ENCODE data around the gene DIPK1C.

DNA sequence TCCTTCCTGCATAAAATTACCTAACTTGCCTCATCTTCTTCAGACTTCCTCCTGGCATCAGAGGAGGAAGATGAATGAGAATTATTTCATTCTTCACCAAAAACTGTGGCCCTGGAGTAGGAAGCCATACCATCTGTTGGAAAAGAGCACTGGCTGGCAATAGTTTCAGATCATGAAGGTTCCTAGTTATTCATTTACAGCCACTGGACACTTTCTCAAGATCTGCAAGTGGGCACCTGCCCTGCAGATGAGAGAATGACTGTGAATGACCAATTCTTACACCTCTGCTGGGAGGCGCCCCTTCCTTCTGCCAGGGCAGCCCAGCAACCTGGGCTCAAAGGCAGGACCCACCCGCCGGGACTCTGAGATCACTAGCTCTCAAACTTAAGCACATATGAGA is 13.0 kb downstream of the DIPK1C start:
- TF ChIP-seq NR3C1 (CRISPR knock-in tag; conservative IDR thresholded peaks at IDR 0.05; ENCODE audit: low read depth) (no peak), TEAD4 (CRISPR knock-in tag; IDR thresholded peaks at IDR 0.05) (no peak), FOXJ3 (CRISPR knock-in tag; IDR thresholded peaks at IDR 0.05; ENCODE audit: borderline replicate concordance) (no peak), CREB1 (CRISPR knock-in tag; IDR thresholded peaks at IDR 0.05) (no peak), ZNF219 (CRISPR knock-in tag; IDR thresholded peaks at IDR 0.05; ENCODE audit: borderline replicate concordance) (no peak)
- TF ChIP-seq, protein P1, sequence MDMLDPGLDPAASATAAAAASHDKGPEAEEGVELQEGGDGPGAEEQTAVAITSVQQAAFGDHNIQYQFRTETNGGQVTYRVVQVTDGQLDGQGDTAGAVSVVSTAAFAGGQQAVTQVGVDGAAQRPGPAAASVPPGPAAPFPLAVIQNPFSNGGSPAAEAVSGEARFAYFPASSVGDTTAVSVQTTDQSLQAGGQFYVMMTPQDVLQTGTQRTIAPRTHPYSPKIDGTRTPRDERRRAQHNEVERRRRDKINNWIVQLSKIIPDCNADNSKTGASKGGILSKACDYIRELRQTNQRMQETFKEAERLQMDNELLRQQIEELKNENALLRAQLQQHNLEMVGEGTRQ (CRISPR knock-in tag; IDR thresholded peaks at IDR 0.05), result no peak
- TF ChIP-seq, protein P2, sequence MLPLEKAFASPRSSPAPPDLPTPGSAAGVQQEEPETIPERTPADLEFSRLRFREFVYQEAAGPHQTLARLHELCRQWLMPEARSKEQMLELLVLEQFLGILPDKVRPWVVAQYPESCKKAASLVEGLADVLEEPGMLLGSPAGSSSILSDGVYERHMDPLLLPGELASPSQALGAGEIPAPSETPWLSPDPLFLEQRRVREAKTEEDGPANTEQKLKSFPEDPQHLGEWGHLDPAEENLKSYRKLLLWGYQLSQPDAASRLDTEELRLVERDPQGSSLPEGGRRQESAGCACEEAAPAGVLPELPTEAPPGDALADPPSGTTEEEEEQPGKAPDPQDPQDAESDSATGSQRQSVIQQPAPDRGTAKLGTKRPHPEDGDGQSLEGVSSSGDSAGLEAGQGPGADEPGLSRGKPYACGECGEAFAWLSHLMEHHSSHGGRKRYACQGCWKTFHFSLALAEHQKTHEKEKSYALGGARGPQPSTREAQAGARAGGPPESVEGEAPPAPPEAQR (CRISPR knock-in tag; IDR thresholded peaks at IDR 0.05), result no peak
- TF ChIP-seq, protein P3, sequence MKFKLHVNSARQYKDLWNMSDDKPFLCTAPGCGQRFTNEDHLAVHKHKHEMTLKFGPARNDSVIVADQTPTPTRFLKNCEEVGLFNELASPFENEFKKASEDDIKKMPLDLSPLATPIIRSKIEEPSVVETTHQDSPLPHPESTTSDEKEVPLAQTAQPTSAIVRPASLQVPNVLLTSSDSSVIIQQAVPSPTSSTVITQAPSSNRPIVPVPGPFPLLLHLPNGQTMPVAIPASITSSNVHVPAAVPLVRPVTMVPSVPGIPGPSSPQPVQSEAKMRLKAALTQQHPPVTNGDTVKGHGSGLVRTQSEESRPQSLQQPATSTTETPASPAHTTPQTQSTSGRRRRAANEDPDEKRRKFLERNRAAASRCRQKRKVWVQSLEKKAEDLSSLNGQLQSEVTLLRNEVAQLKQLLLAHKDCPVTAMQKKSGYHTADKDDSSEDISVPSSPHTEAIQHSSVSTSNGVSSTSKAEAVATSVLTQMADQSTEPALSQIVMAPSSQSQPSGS (CRISPR knock-in tag; IDR thresholded peaks at IDR 0.05; ENCODE audit: borderline replicate concordance, low read depth), result no peak
- TF ChIP-seq, protein P4, sequence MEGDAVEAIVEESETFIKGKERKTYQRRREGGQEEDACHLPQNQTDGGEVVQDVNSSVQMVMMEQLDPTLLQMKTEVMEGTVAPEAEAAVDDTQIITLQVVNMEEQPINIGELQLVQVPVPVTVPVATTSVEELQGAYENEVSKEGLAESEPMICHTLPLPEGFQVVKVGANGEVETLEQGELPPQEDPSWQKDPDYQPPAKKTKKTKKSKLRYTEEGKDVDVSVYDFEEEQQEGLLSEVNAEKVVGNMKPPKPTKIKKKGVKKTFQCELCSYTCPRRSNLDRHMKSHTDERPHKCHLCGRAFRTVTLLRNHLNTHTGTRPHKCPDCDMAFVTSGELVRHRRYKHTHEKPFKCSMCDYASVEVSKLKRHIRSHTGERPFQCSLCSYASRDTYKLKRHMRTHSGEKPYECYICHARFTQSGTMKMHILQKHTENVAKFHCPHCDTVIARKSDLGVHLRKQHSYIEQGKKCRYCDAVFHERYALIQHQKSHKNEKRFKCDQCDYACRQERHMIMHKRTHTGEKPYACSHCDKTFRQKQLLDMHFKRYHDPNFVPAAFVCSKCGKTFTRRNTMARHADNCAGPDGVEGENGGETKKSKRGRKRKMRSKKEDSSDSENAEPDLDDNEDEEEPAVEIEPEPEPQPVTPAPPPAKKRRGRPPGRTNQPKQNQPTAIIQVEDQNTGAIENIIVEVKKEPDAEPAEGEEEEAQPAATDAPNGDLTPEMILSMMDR (IDR thresholded peaks at IDR 0.05), result no peak
- TF ChIP-seq, protein P5, sequence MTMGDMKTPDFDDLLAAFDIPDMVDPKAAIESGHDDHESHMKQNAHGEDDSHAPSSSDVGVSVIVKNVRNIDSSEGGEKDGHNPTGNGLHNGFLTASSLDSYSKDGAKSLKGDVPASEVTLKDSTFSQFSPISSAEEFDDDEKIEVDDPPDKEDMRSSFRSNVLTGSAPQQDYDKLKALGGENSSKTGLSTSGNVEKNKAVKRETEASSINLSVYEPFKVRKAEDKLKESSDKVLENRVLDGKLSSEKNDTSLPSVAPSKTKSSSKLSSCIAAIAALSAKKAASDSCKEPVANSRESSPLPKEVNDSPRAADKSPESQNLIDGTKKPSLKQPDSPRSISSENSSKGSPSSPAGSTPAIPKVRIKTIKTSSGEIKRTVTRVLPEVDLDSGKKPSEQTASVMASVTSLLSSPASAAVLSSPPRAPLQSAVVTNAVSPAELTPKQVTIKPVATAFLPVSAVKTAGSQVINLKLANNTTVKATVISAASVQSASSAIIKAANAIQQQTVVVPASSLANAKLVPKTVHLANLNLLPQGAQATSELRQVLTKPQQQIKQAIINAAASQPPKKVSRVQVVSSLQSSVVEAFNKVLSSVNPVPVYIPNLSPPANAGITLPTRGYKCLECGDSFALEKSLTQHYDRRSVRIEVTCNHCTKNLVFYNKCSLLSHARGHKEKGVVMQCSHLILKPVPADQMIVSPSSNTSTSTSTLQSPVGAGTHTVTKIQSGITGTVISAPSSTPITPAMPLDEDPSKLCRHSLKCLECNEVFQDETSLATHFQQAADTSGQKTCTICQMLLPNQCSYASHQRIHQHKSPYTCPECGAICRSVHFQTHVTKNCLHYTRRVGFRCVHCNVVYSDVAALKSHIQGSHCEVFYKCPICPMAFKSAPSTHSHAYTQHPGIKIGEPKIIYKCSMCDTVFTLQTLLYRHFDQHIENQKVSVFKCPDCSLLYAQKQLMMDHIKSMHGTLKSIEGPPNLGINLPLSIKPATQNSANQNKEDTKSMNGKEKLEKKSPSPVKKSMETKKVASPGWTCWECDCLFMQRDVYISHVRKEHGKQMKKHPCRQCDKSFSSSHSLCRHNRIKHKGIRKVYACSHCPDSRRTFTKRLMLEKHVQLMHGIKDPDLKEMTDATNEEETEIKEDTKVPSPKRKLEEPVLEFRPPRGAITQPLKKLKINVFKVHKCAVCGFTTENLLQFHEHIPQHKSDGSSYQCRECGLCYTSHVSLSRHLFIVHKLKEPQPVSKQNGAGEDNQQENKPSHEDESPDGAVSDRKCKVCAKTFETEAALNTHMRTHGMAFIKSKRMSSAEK (CRISPR knock-in tag; IDR thresholded peaks at IDR 0.05; ENCODE audit: borderline replicate concordance), result no peak
